ENCODE data around the gene MAPK7.

- TF ChIP-seq CTCF (conservative IDR thresholded peaks at IDR 0.05; ENCODE audit: low read length) (no peak), EZH2phosphoT487 (IDR thresholded peaks at IDR 0.05; ENCODE audit: borderline replicate concordance, low read depth, low read length) (no peak)
These were observed 23.6 kb upstream of the MAPK7 start for GRCh38 chr17:19354748-19355147.
